NCI-H526 treated with DMSO at 0.1 percent for 48 hours (cell line): ENCODE measurements around the gene ACTG1.

Source experiments
- DNase-seq: peaks from one replicate; lab custom pipeline; 2025; lab: John Stamatoyannopoulos, UW

The ACTG1 gene

DNA sequence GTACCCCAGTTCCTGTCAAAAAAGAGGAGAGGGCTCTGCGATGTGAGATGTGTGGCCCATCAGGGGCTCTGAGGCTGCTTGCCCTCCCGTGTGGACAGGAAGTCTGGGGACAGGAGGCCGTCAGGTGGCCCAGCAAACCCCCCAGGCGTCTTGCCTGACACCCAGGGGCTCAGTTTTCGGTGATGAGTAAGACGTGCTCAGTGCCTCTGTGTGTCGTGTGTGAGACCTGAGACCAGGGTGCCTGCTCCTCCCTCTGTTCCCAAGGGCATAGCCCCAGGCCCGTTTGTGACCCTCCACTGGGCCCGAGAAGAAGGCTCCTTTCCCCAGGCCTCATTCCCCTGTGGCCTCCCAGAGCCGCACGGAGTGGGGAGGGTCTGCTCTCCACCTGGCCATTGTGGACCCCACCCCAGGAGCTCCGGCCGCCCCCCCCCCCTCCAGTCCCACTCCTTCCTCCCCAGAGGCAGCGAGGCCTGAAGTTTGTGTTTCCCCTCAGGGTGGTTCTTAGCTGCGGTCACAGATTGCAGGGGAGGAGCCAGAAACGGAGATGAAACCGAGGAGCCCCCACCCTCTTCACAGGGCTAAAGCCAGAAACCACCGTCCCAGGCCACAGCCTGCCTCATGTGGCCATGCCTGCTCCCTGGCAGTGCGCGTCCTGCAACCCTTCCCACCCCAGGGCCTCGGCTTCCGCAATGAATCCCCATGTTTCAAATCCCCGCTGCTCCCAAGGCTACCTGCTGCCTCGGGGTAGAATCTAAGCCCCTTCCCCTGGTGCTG is 4.9 kb upstream of the ACTG1 start:
- no peak for DNase-seq

DNA sequence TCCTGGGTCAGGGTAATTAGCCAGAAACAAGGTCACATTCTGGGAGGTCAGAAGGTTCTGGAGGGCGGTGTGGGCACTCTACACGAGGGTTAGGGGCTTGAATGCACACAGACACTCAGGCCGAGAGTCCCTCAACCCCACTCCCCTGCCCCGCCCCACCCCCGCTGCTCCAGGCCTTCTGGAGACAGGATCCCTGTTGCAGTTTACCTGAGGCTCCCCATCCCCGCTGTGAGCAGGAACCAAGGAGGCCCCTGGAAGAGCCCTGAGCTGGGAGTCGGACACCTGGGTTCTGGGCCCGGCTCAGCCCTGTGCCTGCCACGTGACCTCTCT is 4.4 kb upstream of the ACTG1 start:
- no peak for DNase-seq

DNA sequence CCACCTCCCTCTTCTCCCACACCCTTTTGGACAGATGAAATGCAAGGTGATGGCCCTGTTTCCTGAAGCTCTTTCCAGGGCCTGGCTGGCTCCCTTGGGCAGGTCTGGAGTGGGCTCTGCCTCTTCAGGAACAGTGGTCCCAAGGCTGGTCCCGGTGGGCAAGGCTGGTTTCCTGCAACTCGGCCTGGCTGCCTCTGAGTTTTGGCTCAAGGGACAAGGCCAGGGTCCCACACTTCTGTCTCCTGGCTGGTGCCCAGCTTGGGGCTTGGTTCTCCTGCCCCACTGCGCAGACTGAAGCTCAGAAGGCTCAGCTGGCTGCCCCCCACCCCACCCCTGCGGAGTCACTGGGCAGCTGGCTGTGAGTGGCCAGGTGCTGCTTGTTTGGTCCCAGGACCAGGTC is 3.8 kb upstream of the ACTG1 start:
- DNase-seq = no peak

DNA sequence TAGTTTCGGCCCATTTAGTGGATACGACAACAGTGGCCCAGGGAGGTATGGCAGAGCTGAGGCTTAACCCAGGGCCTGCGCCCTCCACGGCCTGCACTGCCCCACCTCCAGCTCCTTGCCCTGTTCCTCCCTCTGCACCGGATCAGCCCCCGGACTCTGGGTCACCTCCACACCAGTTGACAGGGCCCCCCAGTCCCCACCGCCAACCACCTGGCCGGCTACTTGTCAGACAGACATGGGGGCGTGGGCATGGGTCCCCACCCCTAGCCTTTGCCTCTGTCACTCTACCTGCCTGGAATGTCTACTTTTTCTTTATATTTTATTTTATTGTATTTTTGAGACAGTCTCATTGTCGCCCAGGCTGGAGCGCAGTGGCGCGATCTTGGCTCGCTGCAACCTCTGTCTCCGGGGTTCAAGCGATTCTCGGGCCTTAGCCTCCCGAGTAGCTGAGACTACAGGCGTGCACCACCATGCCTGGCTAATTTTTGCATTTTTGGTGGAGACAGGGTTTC is 3.0 kb upstream of the ACTG1 start:
- no peak for DNase-seq

DNA sequence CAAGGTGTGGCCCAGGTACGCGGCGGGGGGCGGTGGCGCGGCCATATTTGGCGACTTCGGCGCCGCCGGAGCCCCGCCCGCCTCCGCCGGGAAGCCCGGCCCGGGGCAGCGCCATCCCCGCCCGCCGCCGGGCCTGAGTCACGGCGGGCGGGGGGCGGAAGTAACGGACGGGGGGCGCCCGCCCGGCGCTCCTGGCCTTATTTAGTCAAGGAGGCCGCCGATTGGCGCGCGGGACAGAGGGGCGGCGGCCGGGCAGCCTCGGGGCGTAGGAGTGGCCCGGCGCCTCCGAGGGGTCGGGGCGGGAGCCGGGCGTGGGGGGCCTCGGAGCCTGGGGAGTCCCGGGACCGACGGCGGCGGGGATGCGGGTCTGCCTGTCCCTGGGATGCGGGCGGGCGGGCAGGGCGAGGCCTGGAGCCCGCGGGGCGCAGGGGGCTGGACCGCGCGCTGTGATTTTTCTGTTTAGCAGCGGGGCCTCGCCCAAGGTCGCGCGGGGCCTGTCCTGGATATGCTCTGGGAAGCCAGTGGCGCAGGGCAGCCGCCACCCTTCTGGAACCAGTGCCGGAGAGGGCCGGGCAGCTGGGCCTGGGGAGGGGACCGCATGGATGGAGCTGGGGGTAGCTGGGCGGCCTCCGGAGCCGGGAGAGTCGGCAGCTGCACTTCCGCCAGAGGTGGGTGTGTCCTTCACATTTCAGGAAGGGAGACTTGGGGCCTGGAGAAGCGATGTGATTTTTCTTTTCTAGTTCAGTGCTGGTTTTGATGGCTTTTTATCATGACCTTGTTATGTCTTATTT is 2.3 kb upstream of the ACTG1 start:
- peak; percentile 41 for DNase-seq

DNA sequence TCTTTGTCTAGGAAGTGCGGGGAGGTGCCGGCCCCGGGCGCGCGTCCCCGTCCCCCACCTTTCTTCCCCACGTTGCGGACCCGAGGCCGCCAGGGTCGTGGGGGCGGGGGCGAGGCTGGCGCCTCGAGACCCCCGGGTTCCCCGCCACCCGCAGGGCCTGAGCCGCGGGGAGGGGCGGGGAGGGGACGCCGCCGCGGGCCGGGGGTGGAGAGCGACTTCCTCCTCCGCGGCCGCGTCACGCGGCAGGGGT is 1.8 kb upstream of the ACTG1 start:
- DNase-seq = no peak

DNA sequence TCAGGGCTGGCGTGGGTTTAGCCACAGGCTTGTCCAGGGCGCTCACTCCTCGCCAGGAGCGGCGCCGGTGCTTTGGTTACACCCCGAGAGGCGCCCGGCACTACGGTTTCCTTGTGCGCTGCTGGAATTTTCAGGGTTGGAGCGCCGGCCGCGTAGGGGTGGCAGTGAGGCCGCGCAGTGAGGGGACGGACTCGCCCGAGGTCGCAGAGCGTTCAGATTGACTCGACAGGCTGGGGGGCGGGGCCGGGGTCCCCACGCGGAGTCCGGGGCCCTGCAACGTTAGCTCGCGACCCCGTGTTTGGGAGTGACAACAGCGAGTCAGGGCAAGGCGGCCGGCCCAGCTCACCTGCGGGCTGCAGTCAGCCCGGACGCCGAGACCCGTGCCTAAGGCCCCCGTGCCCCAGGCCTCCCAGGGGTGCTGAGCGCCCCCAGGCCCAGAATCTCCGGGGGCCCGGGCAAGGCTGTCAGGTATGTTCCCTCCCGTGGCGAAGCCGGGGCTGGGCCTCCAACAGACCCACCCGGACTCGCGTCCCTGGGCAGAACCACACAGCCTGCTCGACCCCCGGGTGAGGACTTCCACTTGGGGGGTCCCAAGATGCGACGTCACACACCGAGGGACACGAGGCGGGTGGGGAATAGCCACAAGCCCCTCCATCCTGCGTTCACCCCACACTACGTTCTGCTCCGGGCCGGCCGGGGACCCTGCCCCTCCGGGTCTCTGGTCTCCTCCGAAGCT is 1.3 kb upstream of the ACTG1 start:
- DNase-seq = peak; percentile 72

DNA sequence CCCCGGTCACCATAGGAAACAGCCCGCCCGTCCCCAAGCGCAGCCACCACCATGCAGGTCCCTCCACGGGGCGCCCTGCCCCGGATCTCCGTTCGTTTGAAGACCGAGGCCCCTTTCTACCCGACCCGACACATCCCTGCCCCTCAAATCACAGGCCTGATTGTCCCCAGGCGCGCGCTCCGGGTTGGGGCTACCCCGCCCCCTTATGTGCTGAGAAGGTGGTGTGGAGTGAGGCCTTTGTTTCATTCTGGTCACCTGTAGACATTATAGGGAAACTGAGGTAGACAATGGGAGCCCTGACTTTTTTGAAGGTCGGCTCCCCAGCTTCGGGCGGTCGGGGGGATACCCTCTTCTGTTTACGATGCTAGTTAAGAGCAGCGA is 763 bp upstream of the ACTG1 start:
- peak; percentile 72 for DNase-seq

DNA sequence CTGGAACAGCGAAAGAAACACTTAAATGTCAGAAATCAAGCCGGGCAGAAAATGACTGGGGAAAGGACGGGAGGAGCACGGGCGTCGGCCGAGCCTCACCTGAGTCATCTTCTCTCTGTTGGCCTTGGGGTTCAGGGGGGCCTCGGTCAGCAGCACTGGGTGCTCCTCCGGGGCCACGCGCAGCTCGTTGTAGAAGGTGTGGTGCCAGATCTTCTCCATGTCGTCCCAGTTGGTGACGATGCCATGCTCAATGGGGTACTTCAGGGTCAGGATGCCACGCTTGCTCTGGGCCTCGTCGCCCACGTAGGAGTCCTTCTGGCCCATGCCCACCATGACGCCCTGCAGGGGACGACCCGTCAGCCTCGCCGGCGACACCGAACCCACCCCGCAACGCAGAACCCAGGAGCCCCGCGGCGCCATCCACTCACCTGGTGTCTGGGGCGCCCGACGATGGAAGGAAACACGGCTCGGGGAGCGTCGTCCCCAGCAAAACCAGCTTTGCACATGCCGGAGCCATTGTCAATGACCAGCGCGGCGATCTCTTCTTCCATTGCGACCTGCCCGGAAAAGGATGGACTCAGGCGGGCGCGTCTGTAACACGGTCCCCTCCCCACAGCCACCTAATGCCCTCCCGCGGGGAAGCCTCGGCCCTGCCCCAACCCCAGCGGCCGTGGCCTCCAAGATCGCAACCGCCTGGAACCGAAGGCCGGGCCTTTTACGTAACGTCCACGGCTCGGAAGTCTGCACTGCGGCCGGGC is 616 bp downstream of the ACTG1 start:
- no peak for DNase-seq

DNA sequence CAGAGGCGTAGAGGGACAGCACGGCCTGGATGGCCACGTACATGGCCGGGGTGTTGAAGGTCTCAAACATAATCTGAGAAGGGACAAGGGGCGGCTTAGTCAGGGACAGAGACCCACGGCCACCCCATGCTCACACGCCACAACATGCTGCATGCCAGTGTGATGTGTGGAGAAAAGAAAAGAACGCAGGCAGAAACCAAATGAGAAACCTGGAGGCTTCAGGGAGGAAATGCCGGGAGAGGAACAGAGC is 1.1 kb downstream of the ACTG1 start:
- DNase-seq = no peak

DNA sequence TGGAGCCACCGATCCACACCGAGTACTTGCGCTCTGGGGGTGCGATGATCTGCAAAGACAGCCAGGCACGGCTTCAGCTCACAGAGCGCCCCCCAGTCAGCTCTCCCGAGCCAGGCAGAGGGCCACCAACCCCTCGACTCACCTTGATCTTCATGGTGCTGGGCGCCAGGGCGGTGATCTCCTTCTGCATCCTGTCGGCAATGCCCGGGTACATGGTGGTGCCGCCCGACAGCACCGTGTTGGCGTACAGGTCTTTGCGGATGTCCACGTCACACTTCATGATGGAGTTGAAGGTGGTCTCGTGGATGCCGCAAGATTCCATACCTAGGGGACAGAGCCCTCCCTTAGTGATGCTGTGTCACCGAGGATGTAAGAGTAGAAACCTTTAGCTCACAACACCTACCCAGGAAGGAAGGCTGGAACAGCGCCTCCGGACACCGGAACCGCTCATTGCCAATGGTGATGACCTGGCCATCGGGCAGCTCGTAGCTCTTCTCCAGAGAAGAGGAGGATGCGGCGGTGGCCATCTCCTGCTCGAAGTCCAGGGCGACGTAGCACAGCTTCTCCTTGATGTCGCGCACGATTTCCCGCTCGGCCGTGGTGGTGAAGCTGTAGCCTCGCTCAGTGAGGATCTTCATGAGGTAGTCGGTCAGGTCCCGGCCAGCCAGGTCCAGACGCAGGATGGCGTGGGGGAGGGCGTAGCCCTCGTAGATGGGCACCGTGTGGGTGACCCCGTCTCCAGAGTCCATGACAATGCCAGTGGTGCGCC is 1.6 kb downstream of the ACTG1 start:
- DNase-seq = no peak

DNA sequence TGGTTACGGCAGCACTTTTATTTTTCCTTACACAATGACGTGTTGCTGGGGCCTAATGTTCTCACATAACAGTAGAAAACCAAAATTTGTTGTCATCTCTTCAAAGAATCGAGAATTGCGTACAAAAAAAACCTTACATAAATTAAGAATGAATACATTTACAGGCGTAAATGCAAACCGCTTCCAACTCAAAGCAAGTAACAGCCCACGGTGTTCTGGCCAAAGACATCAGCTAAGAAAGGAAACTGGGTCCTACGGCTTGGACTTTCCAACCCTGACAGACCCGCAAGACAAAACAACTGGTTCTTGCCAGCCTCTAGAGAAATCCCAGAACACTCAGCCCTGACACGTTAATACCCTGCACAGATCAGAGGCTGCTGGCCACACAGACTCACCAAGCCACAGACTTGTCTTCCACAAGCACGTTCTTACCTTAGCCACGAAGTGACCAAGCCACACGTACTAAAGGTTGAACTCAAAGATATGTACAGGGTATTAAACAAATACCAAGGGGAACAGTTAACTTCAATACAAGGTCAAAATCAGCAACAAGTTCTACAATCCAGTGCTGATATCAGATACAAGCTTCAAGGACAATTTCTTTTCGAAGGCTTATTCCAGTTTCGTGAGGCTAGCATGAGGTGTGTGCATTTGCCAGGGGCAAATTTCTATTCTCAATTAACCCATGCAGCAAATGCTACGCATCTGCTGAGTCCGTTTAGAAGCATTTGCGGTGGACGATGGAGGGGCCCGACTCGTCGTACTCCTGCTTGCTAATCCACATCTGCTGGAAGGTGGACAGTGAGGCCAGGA is 2.4 kb downstream of the ACTG1 start:
- no peak for DNase-seq

DNA sequence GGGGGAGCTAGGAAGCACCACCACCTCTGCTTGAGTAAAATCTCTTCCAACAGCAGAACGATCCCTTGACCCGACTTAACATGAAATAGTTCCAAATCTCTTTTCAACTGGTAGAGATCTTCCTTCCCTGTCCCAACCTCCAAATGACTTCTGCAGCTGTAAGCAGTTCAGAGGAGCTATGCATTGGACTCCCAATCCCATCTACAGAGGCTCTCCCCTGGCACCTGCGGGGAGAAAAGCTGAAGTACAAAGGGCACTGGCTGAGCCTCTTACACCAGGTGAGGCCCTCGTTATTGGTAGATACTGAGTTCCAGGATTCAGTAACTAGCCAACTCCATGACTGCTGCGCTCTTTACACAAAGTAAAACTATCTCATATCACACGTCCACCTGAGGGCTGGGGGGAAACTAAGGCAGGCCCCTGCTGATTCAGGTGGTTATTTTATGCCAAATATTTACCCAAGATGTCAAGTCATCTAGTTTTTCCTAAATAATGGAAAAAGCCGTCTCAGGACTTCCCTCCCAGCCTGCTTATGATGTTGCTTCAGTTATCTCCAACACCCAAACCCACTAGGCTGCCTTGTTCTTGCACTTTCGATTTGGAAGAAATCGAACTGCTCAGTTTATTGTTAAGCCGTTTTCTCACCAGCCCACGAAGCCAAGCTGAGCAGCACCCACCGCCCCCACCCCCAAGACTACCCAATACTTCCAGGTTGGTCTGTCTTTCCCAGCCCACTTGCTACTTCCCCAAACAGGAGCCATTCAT is 3.2 kb downstream of the ACTG1 start:
- DNase-seq = no peak

DNA sequence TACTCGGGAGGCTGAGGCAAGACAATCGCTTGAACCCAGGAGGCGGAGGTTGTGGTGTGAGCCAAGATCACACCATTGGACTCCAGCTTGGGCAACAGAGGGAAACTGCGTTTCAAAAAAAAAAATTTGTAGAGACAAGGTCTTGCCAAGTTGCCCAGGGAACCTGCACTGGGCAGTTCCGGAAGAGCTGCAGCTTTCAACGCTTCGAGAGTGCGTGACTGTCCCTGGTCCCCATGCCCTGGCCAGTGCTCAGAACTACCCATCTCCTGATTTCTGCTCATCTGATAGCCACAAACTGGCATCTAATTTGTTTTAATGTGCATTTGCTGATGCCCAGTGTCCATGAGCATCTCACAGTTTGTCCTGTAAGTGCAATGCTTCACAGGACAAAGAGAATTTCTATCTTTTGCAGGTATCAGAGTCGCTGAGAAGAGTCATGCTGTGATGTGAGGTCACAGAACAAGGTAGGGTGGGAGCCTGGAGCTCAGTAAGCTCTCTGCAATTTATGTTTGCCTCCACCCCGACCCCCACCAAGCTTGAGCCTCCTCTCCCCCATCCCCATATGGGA is 3.9 kb downstream of the ACTG1 start:
- DNase-seq = no peak

DNA sequence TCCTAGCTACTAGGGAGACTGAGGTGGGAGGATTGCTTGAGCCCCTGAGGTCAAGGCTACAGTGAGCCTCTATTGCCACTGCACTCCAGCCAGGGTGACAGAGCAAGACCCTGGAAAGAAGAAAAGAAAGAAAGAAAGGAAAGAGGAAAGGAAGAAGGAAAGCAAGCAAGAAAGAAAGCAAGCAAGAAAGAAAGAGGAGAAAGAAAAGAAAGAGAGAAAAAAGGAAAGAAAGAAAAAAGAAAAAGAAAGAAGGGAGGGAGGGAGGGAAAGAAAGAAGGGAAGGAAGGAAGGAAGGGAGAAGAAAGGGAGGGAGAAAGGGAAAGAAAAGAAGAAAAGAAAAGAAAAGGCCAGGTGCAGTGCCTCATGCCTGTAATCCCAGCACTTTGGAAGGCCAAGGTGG is 9.0 kb downstream of the ACTG1 start:
- no peak for DNase-seq

DNA sequence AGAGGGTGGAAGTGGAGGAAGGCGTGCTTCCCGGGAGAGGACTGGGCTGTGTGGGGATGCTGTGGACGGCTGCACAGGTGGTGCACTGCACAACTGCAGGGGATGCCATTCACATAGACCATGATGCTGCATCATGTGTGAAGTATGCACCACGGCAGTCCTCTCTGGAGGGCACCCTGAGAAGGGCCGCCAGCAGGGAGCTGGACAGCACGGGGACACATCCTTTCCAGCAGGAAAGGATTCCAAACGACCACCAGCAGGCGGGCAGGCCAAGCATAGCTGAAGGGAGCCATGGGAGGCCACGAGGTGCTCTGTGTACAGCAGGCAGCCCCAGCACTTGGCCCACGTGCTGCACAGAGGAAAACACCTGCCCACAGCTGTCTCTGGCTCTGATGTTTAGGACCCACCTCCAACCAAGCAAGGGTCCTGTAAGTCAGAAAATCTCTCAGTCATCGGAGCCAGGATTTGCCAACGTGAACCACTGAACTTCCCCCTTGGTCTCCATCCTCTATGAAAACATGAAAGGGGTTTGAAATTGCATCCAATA is 10.1 kb downstream of the ACTG1 start:
- DNase-seq = no peak

DNA sequence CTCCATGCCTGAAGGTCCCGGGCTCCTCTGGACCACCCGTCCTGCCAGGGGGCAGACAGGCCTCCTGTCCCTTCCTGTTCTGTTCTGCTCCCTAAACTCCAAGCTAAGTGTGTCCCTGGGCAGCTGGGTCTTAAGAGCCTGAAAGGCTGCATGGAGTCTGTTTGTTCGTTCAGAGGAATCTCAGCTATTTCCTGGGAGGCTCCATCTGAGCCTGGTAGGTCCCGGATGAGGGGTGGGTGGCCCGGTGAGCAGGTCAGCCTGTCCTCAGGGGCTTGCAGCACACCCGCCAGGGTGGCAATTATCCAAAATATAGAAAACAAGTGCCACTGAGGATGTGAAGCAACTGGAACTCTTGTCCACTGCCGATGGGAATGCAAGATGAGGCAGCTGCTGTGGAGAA is 12.6 kb downstream of the ACTG1 start:
- DNase-seq = no peak

DNA sequence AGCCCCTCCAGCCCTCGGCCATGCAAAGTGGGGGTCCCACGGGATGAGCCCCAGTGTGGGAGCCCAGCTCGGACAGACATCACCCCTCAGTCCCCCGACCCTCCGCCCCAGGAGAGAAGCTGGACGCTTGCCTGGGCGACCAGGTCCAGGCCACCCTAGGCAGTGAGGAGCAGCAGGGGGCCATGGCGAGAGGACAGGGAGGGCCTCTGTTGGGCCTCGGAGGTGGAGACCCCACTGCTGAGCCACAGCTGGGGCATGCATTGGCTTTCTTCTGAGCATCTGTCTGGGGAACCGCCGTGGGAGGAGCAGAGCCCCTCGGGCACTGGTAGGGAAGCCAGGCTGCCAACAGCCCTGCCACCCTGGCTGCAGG is 13.0 kb downstream of the ACTG1 start:
- no peak for DNase-seq

DNA sequence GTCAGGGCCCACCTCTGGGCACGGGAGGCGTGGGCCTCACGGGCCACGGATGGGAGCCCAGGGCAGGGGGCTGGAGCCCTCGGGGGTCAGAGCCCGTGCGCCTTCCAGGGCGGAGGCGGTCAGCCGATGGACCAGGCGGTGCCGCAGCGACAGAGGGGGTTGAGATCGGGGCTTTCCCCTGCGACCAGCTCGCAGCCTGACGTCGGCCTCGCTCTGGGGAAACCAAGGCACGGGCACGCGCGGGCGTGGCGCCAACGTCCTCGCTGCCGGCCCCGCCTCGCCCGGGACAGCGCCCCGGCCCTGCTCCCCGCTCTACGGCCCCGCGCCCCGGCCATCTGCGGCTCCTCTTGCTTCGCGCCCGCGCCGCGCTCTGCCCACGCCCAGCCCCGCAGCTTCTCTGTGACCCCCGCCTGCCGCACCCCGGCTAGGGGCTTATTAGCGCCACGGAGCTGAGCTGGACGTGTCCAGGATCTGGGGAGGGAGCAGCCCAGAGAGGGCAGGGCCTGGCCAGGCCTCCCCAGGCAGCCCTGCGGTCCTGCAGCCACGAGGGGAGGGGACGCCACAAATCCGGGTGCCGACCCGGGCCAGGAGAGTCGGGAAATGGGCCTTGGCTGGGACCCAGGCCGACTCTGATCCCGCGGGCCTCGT is 13.5 kb downstream of the ACTG1 start:
- DNase-seq = no peak
